ENCODE data around the gene CEBPE.

Gene CEBPE

DNA sequence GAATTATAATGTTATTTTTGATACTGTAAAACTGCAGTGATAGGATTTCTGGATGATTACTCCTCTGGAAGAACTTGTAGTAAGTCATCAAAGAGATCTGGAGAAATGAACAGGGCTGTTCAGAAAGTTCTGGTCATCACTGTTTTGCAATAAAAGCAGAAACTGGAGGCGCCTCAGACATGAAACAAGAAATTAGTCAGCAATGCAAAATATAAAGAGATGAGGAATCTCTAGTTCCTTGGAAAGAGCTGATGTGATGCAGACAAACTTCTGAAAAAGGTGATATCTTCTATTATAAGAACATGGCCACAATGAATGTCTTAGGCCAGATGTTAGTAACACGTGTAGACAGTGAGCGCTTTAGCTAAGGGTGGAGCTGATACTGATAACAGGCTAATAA is 33.6 kb downstream of the CEBPE start:
- no peak for DNase-seq (ENCODE audit: low read depth in 2 of 2, low spot score in 1 of 2)

DNA sequence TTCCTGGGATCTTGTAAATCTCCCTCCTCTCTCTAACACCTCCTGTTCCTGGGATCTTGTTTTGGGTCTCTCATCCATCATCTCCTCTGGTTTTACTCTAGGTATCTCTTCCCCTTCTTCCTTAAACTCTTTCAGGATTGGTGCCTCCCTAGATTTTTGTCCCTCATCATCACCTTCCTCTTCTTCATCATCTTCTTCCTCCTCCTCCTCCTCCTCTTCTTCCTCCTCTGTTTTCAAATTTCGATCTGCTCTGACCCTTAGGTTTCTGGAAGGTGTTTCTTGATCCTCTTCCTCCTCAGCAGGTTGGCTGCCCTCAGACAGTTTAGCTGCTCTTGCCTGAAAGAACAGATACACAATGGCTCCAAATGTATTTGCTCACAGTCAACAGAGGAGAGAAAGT is 38.6 kb downstream of the CEBPE start:
- no peak for DNase-seq (ENCODE audit: low read depth in 2 of 2, low spot score in 1 of 2)

DNA sequence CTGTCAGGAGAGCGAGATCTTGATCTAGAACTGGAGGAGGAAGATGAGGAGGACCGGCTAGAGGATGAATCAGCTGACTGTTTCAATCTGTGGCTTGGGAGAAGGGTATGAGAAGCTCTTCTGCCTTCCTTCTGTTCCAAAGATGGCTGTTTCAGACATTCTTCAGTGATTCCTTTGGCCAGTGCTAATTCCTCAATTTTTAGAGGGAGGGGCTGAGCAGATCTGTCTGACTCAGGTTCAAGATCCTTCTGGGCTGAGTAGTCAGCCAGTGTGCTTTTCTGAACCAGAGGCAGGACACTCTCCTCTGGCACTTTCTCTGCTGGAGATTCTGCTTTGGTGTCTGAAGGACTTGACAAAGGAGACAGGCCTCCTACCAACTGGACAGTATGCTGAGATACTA is 39.3 kb downstream of the CEBPE start:
- DNase-seq (ENCODE audit: low read depth in 2 of 2, low spot score in 1 of 2), result no peak

DNA sequence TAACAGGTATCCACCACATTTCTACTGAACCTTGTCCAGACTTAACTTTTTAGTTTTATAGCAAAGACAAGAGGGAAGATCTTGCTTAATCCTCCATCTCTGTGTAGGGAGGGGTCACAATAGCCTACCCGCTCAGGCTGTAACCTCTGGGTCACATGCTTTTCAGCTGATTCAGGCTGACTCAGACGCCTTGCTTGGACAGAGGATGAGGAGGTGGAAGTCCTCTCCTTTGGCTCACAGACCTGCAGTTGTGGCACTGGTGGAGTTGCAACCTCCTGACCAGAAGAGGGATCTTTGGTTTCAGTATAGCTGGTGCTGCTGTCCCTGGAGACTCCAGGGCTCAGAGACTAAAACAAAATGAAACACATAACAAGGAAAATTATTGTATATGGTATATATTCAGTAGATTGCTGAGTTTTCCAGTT is 40.4 kb downstream of the CEBPE start:
- no peak for DNase-seq (ENCODE audit: low read depth in 2 of 2, low spot score in 1 of 2)

DNA sequence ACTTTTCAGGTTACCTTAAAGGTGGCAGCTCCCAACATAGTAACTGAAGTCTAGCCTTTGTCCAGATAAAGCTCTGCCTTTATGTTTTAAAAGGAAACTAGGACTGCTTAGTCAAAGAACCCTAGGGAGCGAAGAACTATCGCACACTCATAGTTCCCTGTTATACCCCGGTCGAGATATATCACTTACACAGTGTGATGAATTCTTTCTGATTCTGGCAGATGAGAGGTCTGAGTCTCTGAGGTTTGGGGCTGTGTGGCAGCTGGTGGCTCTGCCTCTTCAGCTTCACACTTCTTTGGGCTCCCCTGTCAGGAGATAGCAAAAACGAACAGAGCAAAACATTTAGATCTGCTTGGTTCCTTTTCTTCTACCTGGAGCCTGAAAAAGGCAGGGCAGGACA is 41.1 kb downstream of the CEBPE start:
- DNase-seq (ENCODE audit: low read depth in 2 of 2, low spot score in 1 of 2), result no peak

DNA sequence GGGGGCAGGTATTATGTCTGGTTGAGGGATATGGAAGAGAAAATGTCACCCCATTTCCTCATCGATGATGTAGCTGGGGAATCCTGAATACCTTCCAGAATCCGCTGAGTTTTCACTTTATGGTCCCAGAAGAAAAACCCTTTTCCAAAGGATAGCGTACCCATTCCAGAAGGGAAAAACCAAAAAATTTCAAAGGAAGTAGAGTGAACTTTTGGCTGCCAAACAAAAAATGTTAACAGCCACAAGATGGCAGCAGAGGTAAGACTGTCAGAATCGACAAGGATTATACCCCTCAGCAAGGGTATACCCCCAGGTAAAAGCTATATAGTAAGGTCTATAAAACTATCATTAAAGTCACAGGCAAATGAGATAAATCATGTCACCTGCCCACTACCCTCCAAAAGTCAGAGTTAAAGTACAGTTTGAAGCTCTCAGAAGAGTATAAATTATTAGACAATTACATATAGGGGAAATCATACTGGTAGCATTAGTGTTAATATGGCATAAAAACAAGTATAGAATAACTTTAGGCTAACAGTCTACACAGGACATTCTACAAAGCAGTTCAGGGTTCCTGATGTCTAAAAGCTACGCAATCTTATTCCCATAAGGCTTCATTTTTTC is 42.2 kb downstream of the CEBPE start:
- DNase-seq (ENCODE audit: low read depth in 2 of 2, low spot score in 1 of 2), result no peak

DNA sequence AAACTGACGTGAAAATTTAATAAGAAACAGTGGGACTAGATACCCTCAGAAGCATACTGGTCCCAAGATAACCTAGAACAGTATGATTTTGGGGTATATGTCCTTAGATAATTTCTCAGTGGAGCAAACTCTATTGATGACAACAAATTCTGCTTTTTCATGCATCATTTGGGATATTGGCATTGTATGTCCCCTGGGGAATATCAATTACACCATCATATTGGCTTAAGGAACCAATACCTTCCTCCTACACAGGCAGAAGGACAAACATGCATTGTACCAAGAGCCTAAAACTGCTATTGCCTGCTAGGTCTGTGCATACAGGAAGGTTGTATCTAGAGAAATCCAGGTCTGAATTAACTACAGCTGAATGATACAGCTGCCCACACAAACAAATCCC is 44.1 kb downstream of the CEBPE start:
- DNase-seq (ENCODE audit: low read depth in 2 of 2, low spot score in 1 of 2), result no peak

DNA sequence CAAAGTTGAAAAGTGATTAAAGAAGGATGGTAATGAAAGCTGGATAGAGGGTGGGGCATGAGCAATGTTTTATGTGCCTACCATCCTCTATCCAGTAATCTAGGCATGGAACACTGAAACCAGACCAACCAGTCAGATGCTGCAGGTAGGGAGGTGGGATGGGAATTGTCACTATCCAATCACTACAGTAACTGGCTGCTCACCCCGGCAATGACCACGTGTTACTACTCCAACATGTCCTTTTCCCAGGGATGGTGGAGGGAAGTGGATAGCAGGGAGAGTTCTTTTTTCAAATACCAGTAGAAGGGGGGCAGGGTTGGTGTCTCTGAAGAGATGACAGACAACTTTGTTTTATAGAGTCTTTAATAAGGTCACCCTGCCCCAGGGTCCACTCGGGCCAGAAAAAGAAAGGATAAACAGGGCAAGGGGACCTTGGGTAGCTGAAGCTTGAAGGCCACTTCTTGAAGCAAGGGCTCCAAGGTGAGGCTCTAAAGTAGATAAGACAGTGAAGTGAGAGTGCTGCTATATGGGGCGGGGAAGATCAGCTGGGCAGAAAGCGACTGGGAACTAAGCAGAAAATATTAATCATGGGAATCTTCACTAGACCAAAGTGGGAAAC is 47.0 kb downstream of the CEBPE start:
- no peak for DNase-seq (ENCODE audit: low read depth in 2 of 2, low spot score in 1 of 2)

DNA sequence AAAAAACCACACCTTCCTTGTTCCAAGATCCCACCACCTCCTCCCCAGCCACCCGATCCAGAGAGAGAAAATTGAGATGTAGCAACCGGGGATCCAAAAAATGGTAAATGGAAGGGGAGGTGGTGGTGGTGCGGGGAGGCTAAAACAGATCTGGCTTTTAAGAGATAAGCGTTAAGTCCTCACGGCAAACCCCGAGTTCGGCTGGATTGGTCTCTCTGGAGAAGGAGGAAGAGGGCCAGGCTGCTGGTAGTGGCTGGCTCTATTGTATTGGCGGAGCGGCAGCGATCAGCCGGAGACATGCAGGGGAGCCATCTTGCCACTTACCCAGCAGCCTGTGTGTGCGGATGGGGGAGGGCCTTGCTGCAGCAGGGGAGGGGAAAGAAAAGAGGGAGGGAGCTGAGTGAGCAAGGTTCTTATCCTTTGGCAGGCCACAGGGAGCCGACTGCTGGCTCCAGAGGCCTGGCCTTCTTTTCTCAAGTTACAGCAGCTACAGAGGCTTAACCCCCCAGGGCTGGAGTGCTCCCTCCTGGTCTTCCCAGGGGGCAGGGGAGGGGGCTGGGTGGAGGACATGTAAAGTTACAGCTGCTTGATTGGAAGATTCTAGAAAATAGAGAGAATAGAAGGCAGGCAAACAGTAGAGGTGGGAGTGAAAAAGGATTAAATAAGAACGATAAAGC is 47.7 kb downstream of the CEBPE start:
- DNase-seq (ENCODE audit: low read depth in 2 of 2, low spot score in 1 of 2), result peak; percentile 28 to 43

DNA sequence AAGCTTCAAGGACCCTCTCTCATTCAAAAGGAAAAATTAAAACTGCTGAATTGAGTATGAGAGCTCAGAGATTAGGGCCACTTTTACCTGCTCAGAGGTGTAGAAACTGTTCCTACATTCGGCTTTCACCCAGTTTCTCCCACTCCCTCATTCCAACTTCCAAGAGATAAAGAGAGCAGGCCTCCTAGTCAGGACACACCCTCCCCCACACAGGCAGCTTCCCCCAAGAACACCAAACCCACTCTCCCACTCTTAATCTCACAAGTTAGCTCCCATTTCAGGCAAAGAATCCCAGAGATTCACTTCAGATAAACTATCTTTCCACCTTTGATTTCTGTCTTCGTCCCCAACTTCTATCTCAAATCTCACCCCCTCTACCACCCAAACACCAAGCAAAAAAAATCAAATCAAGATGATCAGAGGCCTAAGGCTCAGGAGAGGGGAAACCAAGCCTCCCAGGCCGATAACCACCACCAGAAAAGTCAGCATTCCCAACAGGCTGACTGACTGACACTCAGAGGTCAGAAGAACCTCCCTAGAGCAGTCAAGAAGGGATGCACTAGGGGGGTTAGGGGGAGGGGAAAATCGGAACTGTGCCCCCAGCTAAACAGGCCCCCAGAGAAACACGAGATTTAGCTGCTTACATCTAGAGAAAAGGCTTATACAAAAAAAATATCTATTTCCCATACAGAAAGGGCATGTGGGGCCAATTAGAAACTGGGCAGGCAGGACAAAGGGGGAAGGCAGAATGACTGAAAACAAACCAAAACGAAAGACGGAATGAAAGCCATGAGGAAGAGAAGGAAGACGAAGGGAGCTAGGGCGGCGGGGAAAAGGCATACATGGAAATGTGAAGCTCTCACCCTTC is 48.6 kb downstream of the CEBPE start:
- DNase-seq (ENCODE audit: low read depth in 2 of 2, low spot score in 1 of 2), result no peak

DNA sequence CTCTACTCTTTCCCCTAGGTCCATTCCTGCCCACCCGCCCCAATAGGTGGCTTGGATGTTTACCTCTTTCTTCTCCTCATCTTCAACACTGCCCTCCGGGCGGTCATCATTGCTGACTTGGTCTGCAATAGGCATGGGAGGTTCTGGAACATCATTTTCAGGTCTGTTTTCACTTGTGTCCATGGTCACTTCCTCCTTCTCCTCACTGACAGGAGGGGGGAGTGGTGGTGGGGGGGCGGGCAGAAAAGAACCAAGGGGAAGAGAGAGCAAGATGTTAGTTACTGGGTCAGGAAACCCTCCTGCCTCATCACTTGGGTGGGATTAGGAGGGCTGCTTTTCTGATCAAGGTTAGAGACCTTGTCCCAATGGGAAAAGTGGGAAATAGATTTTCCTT is 49.6 kb downstream of the CEBPE start:
- DNase-seq (ENCODE audit: low read depth in 2 of 2, low spot score in 1 of 2), result no peak

DNA sequence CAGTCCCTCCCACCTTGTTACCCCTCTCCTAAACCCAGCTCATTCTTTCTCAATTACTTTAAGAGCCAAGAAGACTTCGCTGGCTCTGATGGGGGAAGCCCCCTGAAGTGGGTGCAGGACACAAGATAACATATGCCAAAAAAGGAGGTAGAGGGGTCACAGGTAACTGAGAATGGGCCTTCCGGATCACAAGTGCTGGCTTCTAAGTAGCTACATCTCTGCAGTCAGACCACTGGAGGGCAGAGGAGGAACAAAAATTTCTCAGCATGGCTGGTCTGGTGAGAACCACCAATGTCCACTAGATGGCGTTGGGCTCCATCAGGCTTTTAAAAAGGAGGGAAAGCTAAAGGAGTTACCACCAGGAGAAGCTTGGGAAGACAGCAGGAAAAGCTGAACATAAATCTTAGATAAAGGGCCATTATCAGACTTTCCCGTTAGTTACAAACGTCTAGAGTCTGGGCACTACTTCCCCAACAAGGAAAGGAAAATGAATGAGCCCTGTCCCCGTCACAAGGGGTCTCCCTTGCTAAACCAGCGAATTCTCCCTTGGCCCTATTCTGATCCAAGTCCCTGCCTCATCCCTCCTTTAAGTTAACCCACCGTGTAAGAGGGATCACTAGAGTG is 50.2 kb downstream of the CEBPE start:
- DNase-seq (ENCODE audit: low read depth in 2 of 2, low spot score in 1 of 2), result peak; percentile 27 to 37

DNA sequence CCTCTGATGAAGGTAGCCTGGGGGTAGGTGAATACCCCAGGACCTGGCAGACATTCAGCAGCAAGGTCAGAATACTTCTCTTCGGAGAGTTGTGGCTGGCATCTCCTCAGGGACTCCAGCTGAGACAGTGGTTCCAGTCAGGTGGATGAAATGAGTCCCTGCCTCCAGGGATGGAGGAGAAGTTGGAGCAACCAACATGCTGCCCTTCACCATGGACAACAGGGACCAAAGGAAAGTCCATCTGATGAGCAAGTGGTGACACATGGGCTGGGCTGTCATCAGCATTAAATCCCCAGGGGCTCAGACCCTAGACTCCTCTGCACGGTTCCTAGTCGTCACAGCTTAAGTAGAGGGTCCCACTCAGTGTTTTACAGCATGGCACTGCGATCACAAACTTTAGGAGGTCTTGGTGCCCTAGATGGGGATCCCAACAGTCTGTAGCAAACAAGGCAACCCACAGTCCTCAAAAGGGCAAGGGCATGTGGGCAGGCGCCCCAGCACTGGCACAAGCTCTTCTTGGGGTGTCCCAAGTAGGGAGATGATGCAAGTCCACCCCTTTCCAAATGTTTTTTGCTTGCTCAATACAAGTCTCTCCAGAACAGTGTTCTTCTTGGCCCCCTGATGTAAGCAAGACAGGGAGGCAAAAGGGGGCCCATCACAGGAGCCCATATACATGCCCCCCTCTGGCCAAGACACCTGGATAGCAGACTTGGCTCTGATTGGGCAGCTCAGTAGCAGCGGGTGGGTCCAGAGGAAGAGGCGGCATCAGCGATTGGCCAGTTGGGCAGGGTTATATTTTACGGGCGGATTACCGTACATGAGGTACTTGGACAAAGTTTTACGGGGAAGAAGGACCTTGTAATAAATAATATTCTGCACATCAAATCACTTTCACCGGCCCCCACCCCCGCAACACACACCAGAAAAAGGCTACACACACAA is 50.9 kb downstream of the CEBPE start:
- no peak for DNase-seq (ENCODE audit: low read depth in 2 of 2, low spot score in 1 of 2)
